PC-3 (cell line): ENCODE data around the gene CLTCL1. TPM values are rescaled to one million over a fixed set of nuclear protein-coding genes. Genes with fewer than 3 reads are reported as not detected.

ENCODE experiments used
- ATAC-seq: fragments of 200-7000 bp; cut with Tn5 transposase; 2 replicates; pipeline ENCODE4 v1.9.1; 2020; ENCODE audit warnings: mild to moderate bottlenecking, moderate library complexity
- BruUV-seq: library from RNA; stranded (reverse); fragments of 400-500 nt; replicated peaks from 2 replicates; lab custom pipeline; 2021; lab: Mats Ljungman, UMichigan
- CTCF ChIA-PET: fragments of 300-600 bp; sonication (Branson Sonifier 250); formaldehyde crosslinking; loops from one replicate; lab custom pipeline; 2022; ENCODE audit warnings: antibody characterized with exemption; lab: Charles Lee
- POLR2A ChIA-PET: fragments of 300-600 bp; sonication (Branson Sonifier 250); formaldehyde crosslinking; loops from one replicate; lab custom pipeline; 2022; ENCODE audit warnings: antibody characterized with exemption; ENCODE audit not compliant: unreplicated experiment; lab: Charles Lee
- DNase-seq: peaks from one replicate; pipeline ENCODE4 v3.0.0-alpha.2; 2015
- H2AFZ ChIP-seq: fragments of 300-600 bp; sonication (generic); 2 replicates; pipeline ENCODE4 v1.6.0; 2016; ENCODE audit warnings: antibody characterized with exemption, low read length
- H3F3A ChIP-seq: fragments of 300-600 bp; sonication (generic); one replicate; pipeline ENCODE4 v1.6.0; 2017; ENCODE audit warnings: antibody characterized with exemption, low read length, control low read depth, mild to moderate bottlenecking; ENCODE audit not compliant: unreplicated experiment
- H3K27ac ChIP-seq: fragments of 300-600 bp; sonication (generic); 2 replicates; pipeline ENCODE4 v1.5.1; 2016; ENCODE audit warnings: mild to moderate bottlenecking, low read length
- H3K27me3 ChIP-seq: fragments of 300-600 bp; sonication (generic); 2 replicates; pipeline ENCODE4 v1.6.1; 2016; ENCODE audit warnings: low read length, mixed read lengths
- H3K36me3 ChIP-seq: fragments of 300-600 bp; sonication (generic); 2 replicates; pipeline ENCODE4 v1.6.1; 2016; ENCODE audit warnings: low read depth, mixed run types, low read length, mixed read lengths
- H3K4me1 ChIP-seq: fragments of 300-600 bp; sonication (generic); 2 replicates; pipeline ENCODE4 v1.5.1; 2016; ENCODE audit warnings: low read length; ENCODE audit not compliant: insufficient read depth
- H3K4me2 ChIP-seq: fragments of 300-600 bp; sonication (generic); 2 replicates; pipeline ENCODE4 v1.6.0; 2016; ENCODE audit warnings: low read length
- H3K4me3 ChIP-seq: fragments of 300-600 bp; sonication (generic); 2 replicates; pipeline ENCODE4 v1.5.1; 2016; ENCODE audit warnings: mild to moderate bottlenecking, low read length, mixed read lengths
- H3K79me2 ChIP-seq: fragments of 300-600 bp; sonication (generic); 2 replicates; pipeline ENCODE4 v1.6.1; 2017; ENCODE audit warnings: low read length, mixed read lengths
- H3K9ac ChIP-seq: fragments of 300-600 bp; sonication (generic); 2 replicates; pipeline ENCODE4 v1.6.0; 2016; ENCODE audit warnings: mild to moderate bottlenecking, low read length
- H3K9me2 ChIP-seq: fragments of 300-600 bp; sonication (generic); replicated peaks from 2 replicates; pipeline ENCODE4 v1.6.1; 2016; ENCODE audit warnings: mixed run types, low read length, mixed read lengths
- H3K9me3 ChIP-seq: fragments of 300-600 bp; sonication (generic); 2 replicates; pipeline ENCODE4 v1.6.1; 2016; ENCODE audit warnings: low read length, mixed read lengths
- H4K20me1 ChIP-seq: fragments of 300-600 bp; sonication (generic); 2 replicates; pipeline ENCODE4 v1.6.1; 2016; ENCODE audit warnings: low read length, mixed read lengths
- CTCF ChIP-seq: fragments of 300-600 bp; sonication (generic); conservative IDR thresholded peaks from 2 replicates; pipeline ENCODE4 v1.5.1; 2017; ENCODE audit warnings: antibody characterized with exemption, low read depth, mild to moderate bottlenecking, low read length
- EZH2 ChIP-seq: fragments of 300-600 bp; sonication (generic); IDR thresholded peaks from one replicate; pipeline ENCODE4 v1.6.1; 2017; ENCODE audit warnings: antibody characterized with exemption, mild to moderate bottlenecking, low read length; ENCODE audit not compliant: unreplicated experiment
- EZH2phosphoT487 ChIP-seq: fragments of 300-600 bp; sonication (generic); IDR thresholded peaks from 2 replicates; pipeline ENCODE4 v1.6.1; 2018; ENCODE audit warnings: mild to moderate bottlenecking, antibody characterized with exemption, low read length, borderline replicate concordance
- intact Hi-C: fragments of 100-400 bp; cut with micrococcal nuclease; formaldehyde crosslinking; loops from 2 replicates; pipeline ENCODE4 v1.9.0; 2023
- total RNA-seq: library from RNA; depleted of rRNA; stranded (reverse); fragments of >200 nt; gene quantifications from 2 replicates; pipeline ENCODE4 v1.2.3, GENCODE V29; 2014

CLTCL1 gene
- total RNA-seq, 1 experiment from 2014 or later, result 5.5 TPM

- no peak for DNase-seq
- no TSS peak for BruUV-seq
- no peak overlapping the region for H3K27ac ChIP-seq
Observed at GRCh38 chr22:19199479-19199878, 92.0 kb downstream of the CLTCL1 start.

GRCh38 chr22:19197997-19198865 lies 93.3 kb downstream of the CLTCL1 start:
- no peaks in the 10 kb centered on the region for H3F3A ChIP-seq
- H3K27ac ChIP-seq, result no peak overlapping the region
- H4K20me1 ChIP-seq, result no peaks in the 10 kb centered on the region
- ATAC-seq (no peak), DNase-seq (no peak)
- no peak overlapping the region for H2AFZ ChIP-seq
- no peak overlapping the region for H3K4me3 ChIP-seq
- ChIA-PET POLR2A (no interaction called here), CTCF (no interaction called here)
- no TSS peak for BruUV-seq
- no peaks in the 10 kb centered on the region for H3K27me3 ChIP-seq
- H3K4me2 ChIP-seq, result no peak overlapping the region
- intact Hi-C loops, result no loop called here
- no peaks in the 10 kb centered on the region for H3K36me3 ChIP-seq
- no peaks in the 10 kb centered on the region for H3K9me2 ChIP-seq
- H3K4me1 ChIP-seq, result no peaks in the 10 kb centered on the region
- no peaks in the 10 kb centered on the region for H3K79me2 ChIP-seq
- no peak overlapping the region for H3K9ac ChIP-seq
- TF ChIP-seq CTCF (no peak), EZH2 (no peak), EZH2phosphoT487 (no peak)
- no peaks in the 10 kb centered on the region for H3K9me3 ChIP-seq

More at GRCh38 chr22:19199479-19199878, 92.0 kb downstream of the CLTCL1 start:
- CTCF ChIA-PET, result no interaction called here
- Histone ChIP-seq H3K4me2 (no peak overlapping the region), H3K9me3 (no peaks in the 10 kb centered on the region), H3K4me3 (no peak overlapping the region), H3F3A (no peaks in the 10 kb centered on the region), H3K36me3 (no peaks in the 10 kb centered on the region), H3K4me1 (no peaks in the 10 kb centered on the region), H4K20me1 (no peaks in the 10 kb centered on the region), H3K79me2 (no peaks in the 10 kb centered on the region), H2AFZ (no peak overlapping the region), H3K27me3 (no peaks in the 10 kb centered on the region), H3K9ac (no peak overlapping the region), H3K9me2 (no peaks in the 10 kb centered on the region)
- TF ChIP-seq EZH2phosphoT487, result no peak
- no peak for TF ChIP-seq EZH2
- TF ChIP-seq CTCF, result no peak
- intact Hi-C loops, result no loop called here
- POLR2A ChIA-PET, result no interaction called here
- no peak for ATAC-seq
